K562 (cell line): Measurements from ENCODE around the gene MRPL2. TPM values are rescaled to one million over a fixed set of nuclear protein-coding genes. Genes with fewer than 3 reads are reported as not detected.

Experiments used
- ATF3 ChIP-seq, 2 experiments: fragments of 450-650 bp in 1 of 2; sonication (generic) in 1 of 2; formaldehyde crosslinking in 1 of 2; IDR thresholded peaks in 1 of 2; conservative IDR thresholded peaks in 1 of 2; 2 replicates each; pipeline versions ENCODE4 v1.6.1 to v1.8.1; 2016 to 2023; ENCODE audit warnings: mild to moderate bottlenecking in 2 of 2, moderate library complexity in 2 of 2, inconsistent platforms in 1 of 2, missing genetic modification reagents in 1 of 2
- CEBPZ ChIP-seq: fragments of 150-350 bp; IDR thresholded peaks from 2 replicates; pipeline ENCODE4 v1.6.1; 2014; ENCODE audit warnings: low read depth, mild to moderate bottlenecking, low read length, borderline replicate concordance
- DMBX1 ChIP-seq: fragments of 250-450 bp; sonication (Bioruptor Pico); IDR thresholded peaks from 2 replicates; pipeline ENCODE4 v1.8.0; 2022; ENCODE audit warnings: inconsistent platforms, mild to moderate bottlenecking, moderate library complexity, borderline replicate concordance
- FUS ChIP-seq: fragments of 200-400 bp; formaldehyde crosslinking; optimal IDR thresholded peaks from 2 replicates; pipeline ENCODE3; 2017; ENCODE audit warnings: low read depth, low read length
- KLF16 ChIP-seq: IDR thresholded peaks from 2 replicates; pipeline ENCODE4 v1.6.1; 2016; ENCODE audit warnings: antibody characterized with exemption
- NEUROD1 ChIP-seq: fragments of 150-350 bp; IDR thresholded peaks from 2 replicates; pipeline ENCODE4 v1.6.1; 2014; ENCODE audit warnings: borderline replicate concordance, low read length, low read depth; ENCODE audit not compliant: partially characterized antibody
- NFE2L1 ChIP-seq: fragments of 450-650 bp; IDR thresholded peaks from 2 replicates; pipeline ENCODE4 v1.6.1; 2016; ENCODE audit warnings: missing genetic modification characterization, low read depth, mild to moderate bottlenecking, missing compliant biosample characterization, moderate library complexity, borderline replicate concordance
- RFX7 ChIP-seq: fragments of 250-450 bp; sonication (Bioruptor Pico); IDR thresholded peaks from 2 replicates; pipeline ENCODE4 v1.5.1; 2021; ENCODE audit warnings: mild to moderate bottlenecking
- SMAD1 ChIP-seq: fragments of 150-350 bp; IDR thresholded peaks from 2 replicates; pipeline ENCODE4 v1.6.1; 2014; ENCODE audit warnings: low read length, low read depth; ENCODE audit not compliant: partially characterized antibody
- SMC3 ChIP-seq: conservative IDR thresholded peaks from 2 replicates; pipeline ENCODE4 v1.6.1; 2011; ENCODE audit warnings: low read depth, low read length, improper control_type of control experiment; ENCODE audit not compliant: insufficient read depth
- THRAP3 ChIP-seq: fragments of 450-650 bp; IDR thresholded peaks from 2 replicates; pipeline ENCODE4 v1.6.1; 2016; ENCODE audit warnings: mild to moderate bottlenecking, inconsistent platforms, borderline replicate concordance
- ZNF609 ChIP-seq: sonication (generic); formaldehyde crosslinking; IDR thresholded peaks from 2 replicates; pipeline ENCODE4 v1.8.1; 2023; ENCODE audit warnings: missing genetic modification reagents, mild to moderate bottlenecking, borderline replicate concordance
- polyA plus RNA-seq, 8 experiments: library from polyadenylated mRNA; depleted of rRNA in 4 of 8; stranded (reverse) in 5 of 8; unstranded in 3 of 8; fragments of >200 nt; fragmentation: Nextera tagmentation in 2 of 8; fragmentation: Illumina TruSeq in 1 of 8; extraction: Ambion mirVana in 2 of 8; extraction: Trizol in 1 of 8; gene quantifications; 2 replicates each; pipeline versions ENCODE4 v1.2.1 to v1.2.3, GENCODE V29; 2011 to 2014; ENCODE audit warnings: inconsistent platforms in 1 of 8, missing spikeins in 1 of 8
- total RNA-seq, 7 experiments: library from RNA; depleted of rRNA in 6 of 7; stranded (reverse); fragments of >200 nt in 6 of 7; fragmentation: Illumina TruSeq in 2 of 7; extraction: Trizol in 2 of 7; gene quantifications; 2 replicates each; pipeline versions ENCODE4 v1.2.1 to v1.2.3, GENCODE V29; 2011 to 2021; ENCODE audit warnings: low replicate concordance in 1 of 7
- TF ChIP-seq, protein P1 (sequence below): fragments of 450-650 bp; formaldehyde crosslinking; IDR thresholded peaks from 2 replicates; pipeline ENCODE4 v1.4.0; 2020; ENCODE audit warnings: mild to moderate bottlenecking
- TF ChIP-seq, protein P2 (sequence below): fragments of 450-650 bp; formaldehyde crosslinking; IDR thresholded peaks from 2 replicates; pipeline ENCODE4 v1.4.0; 2022; ENCODE audit warnings: missing genetic modification characterization

Gene MRPL2
- total and polyA plus RNA-seq, 9 of the 15 experiments (the other 6 are each of a cell fraction or from before 2014, with no cell fraction given): 63.1 to 262 (median 121) TPM

- TF ChIP-seq ZNF609: no peak
- no peak for TF ChIP-seq ATF3 (IDR thresholded peaks at IDR 0.05)
- TF ChIP-seq ATF3 (CRISPR knock-in tag; conservative IDR thresholded peaks at IDR 0.05): 0 out of 2 replicates have a peak, but pooled peaks have one; percentile 60
- TF ChIP-seq DMBX1: no peak
- no peak for TF ChIP-seq NFE2L1 (tag)
- TF ChIP-seq, protein P1, sequence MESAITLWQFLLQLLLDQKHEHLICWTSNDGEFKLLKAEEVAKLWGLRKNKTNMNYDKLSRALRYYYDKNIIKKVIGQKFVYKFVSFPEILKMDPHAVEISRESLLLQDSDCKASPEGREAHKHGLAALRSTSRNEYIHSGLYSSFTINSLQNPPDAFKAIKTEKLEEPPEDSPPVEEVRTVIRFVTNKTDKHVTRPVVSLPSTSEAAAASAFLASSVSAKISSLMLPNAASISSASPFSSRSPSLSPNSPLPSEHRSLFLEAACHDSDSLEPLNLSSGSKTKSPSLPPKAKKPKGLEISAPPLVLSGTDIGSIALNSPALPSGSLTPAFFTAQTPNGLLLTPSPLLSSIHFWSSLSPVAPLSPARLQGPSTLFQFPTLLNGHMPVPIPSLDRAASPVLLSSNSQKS (CRISPR knock-in tag): no peak
- TF ChIP-seq THRAP3: 0 out of 2 replicates have a peak, but pooled peaks have one; percentile 44
- no peak for TF ChIP-seq CEBPZ
- TF ChIP-seq KLF16: no peak
- TF ChIP-seq, protein P2, sequence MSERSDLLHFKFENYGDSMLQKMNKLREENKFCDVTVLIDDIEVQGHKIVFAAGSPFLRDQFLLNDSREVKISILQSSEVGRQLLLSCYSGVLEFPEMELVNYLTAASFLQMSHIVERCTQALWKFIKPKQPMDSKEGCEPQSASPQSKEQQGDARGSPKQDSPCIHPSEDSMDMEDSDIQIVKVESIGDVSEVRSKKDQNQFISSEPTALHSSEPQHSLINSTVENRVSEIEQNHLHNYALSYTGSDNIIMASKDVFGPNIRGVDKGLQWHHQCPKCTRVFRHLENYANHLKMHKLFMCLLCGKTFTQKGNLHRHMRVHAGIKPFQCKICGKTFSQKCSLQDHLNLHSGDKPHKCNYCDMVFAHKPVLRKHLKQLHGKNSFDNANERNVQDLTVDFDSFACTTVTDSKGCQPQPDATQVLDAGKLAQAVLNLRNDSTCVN (CRISPR knock-in tag): no peak
- TF ChIP-seq NEUROD1: peak; percentile 26
- no peak for TF ChIP-seq SMC3
- no peak for TF ChIP-seq RFX7 (CRISPR knock-in tag)
- peak; percentile 23 for TF ChIP-seq SMAD1
- TF ChIP-seq FUS: no peak
Measured at GRCh38 chr6:43052842-43053544, 6.2 kb downstream of the MRPL2 start (continued).
